ENCODE measurements around the gene ZNF580. TPM values are rescaled to one million over a fixed set of nuclear protein-coding genes. Genes with fewer than 3 reads are reported as not detected.
A peak's percentile ranks its signal among the peaks of the same experiment; 100 is the strongest.

The ZNF580 gene
- total RNA-seq, 1 experiment from 2014 or later = 6.5 TPM

GRCh38 chr19:55650602-55651230 lies 9.9 kb downstream of the ZNF580 start:
- no peak overlapping the region for H3K27ac ChIP-seq
- no peak overlapping the region for H3K4me3 ChIP-seq
- H3K4me1 ChIP-seq (replicated peaks) = peaks cover 16% of the 10 kb centered on the region; the same call in 1 of the 2 replicates
- no peaks in the 10 kb centered on the region for H3K9me3 ChIP-seq (replicated peaks)
- peaks cover 23% of the 10 kb centered on the region for H3K36me3 ChIP-seq
- DNase-seq (ENCODE audit: low read depth in 1 of 2, low spot score in 2 of 2) = peak in 1 of 2 experiments; percentile 41
- H3K27me3 ChIP-seq (replicated peaks) = no peaks in the 10 kb centered on the region

GRCh38 chr19:55651236-55651635 lies 10.4 kb downstream of the ZNF580 start:
- Histone ChIP-seq H3K4me3 (no peak overlapping the region), H3K36me3 (peaks cover 26% of the 10 kb centered on the region), H3K4me1 (replicated peaks) (peaks cover 18% of the 10 kb centered on the region; the same call in 1 of the 2 replicates)

GRCh38 chr19:55652311-55653128 lies 11.7 kb downstream of the ZNF580 start:
- no peak for DNase-seq (ENCODE audit: low read depth in 1 of 2, low spot score in 2 of 2)
- Histone ChIP-seq H3K27me3 (replicated peaks) (no peaks in the 10 kb centered on the region), H3K4me1 (replicated peaks) (peaks cover 25% of the 10 kb centered on the region; the same call in 1 of the 2 replicates), H3K36me3 (peaks cover 21% of the 10 kb centered on the region), H3K4me3 (no peak overlapping the region), H3K9me3 (replicated peaks) (no peaks in the 10 kb centered on the region), H3K27ac (no peak overlapping the region)

More at GRCh38 chr19:55651236-55651635, 10.4 kb downstream of the ZNF580 start:
- no peak overlapping the region for H3K27ac ChIP-seq
- H3K9me3 ChIP-seq (replicated peaks) = no peaks in the 10 kb centered on the region
- H3K27me3 ChIP-seq (replicated peaks) = no peaks in the 10 kb centered on the region
- peak in 1 of 2 experiments; percentile 43 for DNase-seq (ENCODE audit: low read depth in 1 of 2, low spot score in 2 of 2)

GRCh38 chr19:55653651-55654322 lies 13.0 kb downstream of the ZNF580 start:
- Histone ChIP-seq H3K27me3 (replicated peaks) (no peaks in the 10 kb centered on the region), H3K4me1 (replicated peaks) (peaks cover 14% of the 10 kb centered on the region; the same call in 1 of the 2 replicates), H3K36me3 (peaks cover 23% of the 10 kb centered on the region), H3K27ac (peak overlapping the region; percentile 92), H3K9me3 (replicated peaks) (no peaks in the 10 kb centered on the region), H3K4me3 (peak overlapping the region; percentile 89)
- DNase-seq (ENCODE audit: low read depth in 1 of 2, low spot score in 2 of 2) = peak; percentile 99

- peak; percentile 99 for DNase-seq (ENCODE audit: low read depth in 1 of 2, low spot score in 2 of 2)
- peak overlapping the region; percentile 89 for H3K4me3 ChIP-seq
- H3K36me3 ChIP-seq = peaks cover 29% of the 10 kb centered on the region
- no peaks in the 10 kb centered on the region for H3K9me3 ChIP-seq (replicated peaks)
- H3K27ac ChIP-seq = peak overlapping the region; percentile 92
- no peaks in the 10 kb centered on the region for H3K27me3 ChIP-seq (replicated peaks)
- H3K4me1 ChIP-seq (replicated peaks) = peaks cover 14% of the 10 kb centered on the region; the same call in 1 of the 2 replicates
Measured at GRCh38 chr19:55654323-55654867, 13.6 kb downstream of the ZNF580 start.

- peak; percentile 87 to 97 for DNase-seq (ENCODE audit: low read depth in 1 of 2, low spot score in 2 of 2)
- H3K4me3 ChIP-seq = peak within 1 kb of the TSS; percentile 89
- no peaks in the 10 kb centered on the region for H3K9me3 ChIP-seq (replicated peaks)
- peaks cover 14% of the 10 kb centered on the region; the same call in 1 of the 2 replicates for H3K4me1 ChIP-seq (replicated peaks)
- H3K27me3 ChIP-seq (replicated peaks) = no peaks in the 10 kb centered on the region
- peak within 1 kb of the TSS; percentile 92 for H3K27ac ChIP-seq
- H3K36me3 ChIP-seq = peaks cover 34% of the 10 kb centered on the region
Measured at GRCh38 chr19:55654868-55655647, 14.3 kb downstream of the ZNF580 start, which contains the start of gene U2AF2. TSS of gene U2AF2 (plus strand) at chr19:55655035. CDS start at chr19:55655105, 70 bp downstream.

- H3K27ac ChIP-seq = peak overlapping the region; percentile 92
- no peaks in the 10 kb centered on the region for H3K9me3 ChIP-seq (replicated peaks)
- H3K4me1 ChIP-seq (replicated peaks) = peaks cover 14% of the 10 kb centered on the region; the same call in 1 of the 2 replicates
- DNase-seq (ENCODE audit: low read depth in 1 of 2, low spot score in 2 of 2) = no peak
- H3K27me3 ChIP-seq (replicated peaks) = no peaks in the 10 kb centered on the region
- peak overlapping the region; percentile 89 for H3K4me3 ChIP-seq
- H3K36me3 ChIP-seq = peaks cover 39% of the 10 kb centered on the region
Measured at GRCh38 chr19:55655648-55656040, 14.8 kb downstream of the ZNF580 start.

- peaks cover 14% of the 10 kb centered on the region; the same call in 1 of the 2 replicates for H3K4me1 ChIP-seq (replicated peaks)
- H3K4me3 ChIP-seq = peak overlapping the region; percentile 89; the same call in 1 of the 2 replicates
- DNase-seq (ENCODE audit: low read depth in 1 of 2, low spot score in 2 of 2) = no peak
- H3K27me3 ChIP-seq (replicated peaks) = no peaks in the 10 kb centered on the region
- peaks cover 49% of the 10 kb centered on the region for H3K36me3 ChIP-seq
- H3K9me3 ChIP-seq (replicated peaks) = no peaks in the 10 kb centered on the region
- H3K27ac ChIP-seq = no peak overlapping the region
Measured at GRCh38 chr19:55656552-55656951, 15.8 kb downstream of the ZNF580 start.

GRCh38 chr19:55656988-55657747 lies 16.4 kb downstream of the ZNF580 start:
- DNase-seq (ENCODE audit: low read depth in 1 of 2, low spot score in 2 of 2) = no peak
- Histone ChIP-seq H3K4me1 (replicated peaks) (peaks cover 14% of the 10 kb centered on the region; the same call in 1 of the 2 replicates), H3K4me3 (no peak overlapping the region)

GRCh38 chr19:55658846-55659459 lies 18.2 kb downstream of the ZNF580 start:
- Histone ChIP-seq H3K4me1 (replicated peaks) (peaks cover 10% of the 10 kb centered on the region; the same call in 1 of the 2 replicates), H3K36me3 (peaks cover 70% of the 10 kb centered on the region), H3K27ac (no peak overlapping the region), H3K4me3 (no peak overlapping the region), H3K9me3 (replicated peaks) (no peaks in the 10 kb centered on the region), H3K27me3 (replicated peaks) (no peaks in the 10 kb centered on the region)
- DNase-seq (ENCODE audit: low read depth in 1 of 2, low spot score in 2 of 2) = no peak

More at GRCh38 chr19:55656988-55657747, 16.4 kb downstream of the ZNF580 start:
- no peaks in the 10 kb centered on the region for H3K9me3 ChIP-seq (replicated peaks)
- no peak overlapping the region for H3K27ac ChIP-seq
- H3K27me3 ChIP-seq (replicated peaks) = no peaks in the 10 kb centered on the region
- H3K36me3 ChIP-seq = peaks cover 54% of the 10 kb centered on the region

- H3K4me1 ChIP-seq (replicated peaks) = peaks cover 10% of the 10 kb centered on the region; the same call in 1 of the 2 replicates
- DNase-seq (ENCODE audit: low read depth in 1 of 2, low spot score in 2 of 2) = no peak
- no peaks in the 10 kb centered on the region for H3K27me3 ChIP-seq (replicated peaks)
- H3K27ac ChIP-seq = no peak overlapping the region
- no peaks in the 10 kb centered on the region for H3K9me3 ChIP-seq (replicated peaks)
- H3K36me3 ChIP-seq = peaks cover 79% of the 10 kb centered on the region
- H3K4me3 ChIP-seq = no peak overlapping the region
Measured at GRCh38 chr19:55659822-55660221, 19.0 kb downstream of the ZNF580 start.

GRCh38 chr19:55660404-55660803 lies 19.6 kb downstream of the ZNF580 start:
- H3K4me1 ChIP-seq (replicated peaks) = peaks cover 10% of the 10 kb centered on the region; the same call in 1 of the 2 replicates
- H3K27ac ChIP-seq = no peak overlapping the region
- no peaks in the 10 kb centered on the region for H3K27me3 ChIP-seq (replicated peaks)
- no peak for DNase-seq (ENCODE audit: low read depth in 1 of 2, low spot score in 2 of 2)
- no peak overlapping the region for H3K4me3 ChIP-seq
- peaks cover 75% of the 10 kb centered on the region for H3K36me3 ChIP-seq
- no peaks in the 10 kb centered on the region for H3K9me3 ChIP-seq (replicated peaks)
